NCI-H2107 treated with DMSO at 0.1 percent for 48 hours (cell line): ENCODE measurements around the gene ZNF358.
"Not testable (repeated sequence)": the region's sequence is repeated elsewhere in the genome, so short reads cannot be mapped to it uniquely, and the experiment has no call there.

Experiments
- DNase-seq: peaks from one replicate; lab custom pipeline; 2025; ENCODE audit not compliant: unreplicated experiment; lab: John Stamatoyannopoulos, UW

ZNF358 gene

GRCh38 chr19:7535047-7535997, 19.4 kb downstream of the ZNF358 start, which contains the start of gene PNPLA6:
Gene PNPLA6 (plus strand): TSS chr19:7535717. CDS start chr19:7535789, 72 bp downstream.
- peak; percentile 69 for DNase-seq

- DNase-seq, result no peak
Measured at GRCh38 chr19:7535998-7536695, 20.2 kb downstream of the ZNF358 start.

GRCh38 chr19:7538990-7539389, 23.1 kb downstream of the ZNF358 start:
- not testable (repeated sequence) for DNase-seq

- no peak for DNase-seq
Measured at GRCh38 chr19:7539827-7540425, 24.0 kb downstream of the ZNF358 start.

GRCh38 chr19:7540761-7541474, 25.0 kb downstream of the ZNF358 start:
- no peak for DNase-seq

DNA sequence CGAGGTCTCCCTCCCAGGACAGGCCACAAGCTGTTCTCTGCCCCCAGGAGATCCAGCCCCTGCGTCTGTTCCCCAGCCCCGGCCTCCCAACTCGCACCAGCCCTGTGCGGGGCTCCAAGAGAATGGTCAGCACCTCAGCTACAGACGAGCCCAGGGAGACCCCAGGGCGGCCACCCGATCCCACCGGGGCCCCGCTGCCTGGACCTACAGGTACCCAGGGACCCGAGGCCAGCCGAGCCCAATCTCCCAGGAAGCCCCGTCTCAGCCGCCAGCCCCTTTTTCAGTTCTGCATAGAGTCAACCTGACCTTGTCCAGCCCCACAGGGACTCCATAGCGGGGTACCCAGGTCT, 25.5 kb downstream of the ZNF358 start:
- no peak for DNase-seq

GRCh38 chr19:7541828-7542443, 26.0 kb downstream of the ZNF358 start:
- DNase-seq, result no peak

GRCh38 chr19:7542556-7543348, 26.8 kb downstream of the ZNF358 start:
- DNase-seq, result no peak

- DNase-seq, result no peak
Measured at GRCh38 chr19:7544626-7545025, 28.7 kb downstream of the ZNF358 start.

- no peak for DNase-seq
Measured at GRCh38 chr19:7545300-7545699, 29.4 kb downstream of the ZNF358 start.

DNA sequence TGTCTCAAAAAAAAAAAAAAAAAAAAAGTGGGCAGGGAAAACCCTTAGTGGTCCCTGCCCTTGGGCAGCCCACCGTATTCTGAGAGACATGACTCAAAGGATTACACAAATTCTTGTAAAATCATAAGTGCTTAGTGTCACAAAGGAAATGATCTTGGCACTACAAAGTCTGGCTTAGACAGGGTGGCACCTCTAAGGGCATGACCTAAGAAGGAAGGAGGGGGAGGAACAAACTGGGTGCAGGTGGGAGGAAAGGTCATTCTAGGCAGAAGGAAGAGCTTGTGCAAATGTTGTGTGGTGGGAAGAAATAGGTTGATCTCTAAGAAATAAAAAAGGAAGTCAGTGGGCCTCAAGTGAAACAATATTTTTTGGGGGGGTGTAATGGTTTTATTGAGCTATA, 30.0 kb downstream of the ZNF358 start:
- no peak for DNase-seq

GRCh38 chr19:7547159-7547558, 31.3 kb downstream of the ZNF358 start:
- DNase-seq, result peak; percentile 15

- no peak for DNase-seq
Measured at GRCh38 chr19:7549429-7550148, 33.7 kb downstream of the ZNF358 start.

DNA sequence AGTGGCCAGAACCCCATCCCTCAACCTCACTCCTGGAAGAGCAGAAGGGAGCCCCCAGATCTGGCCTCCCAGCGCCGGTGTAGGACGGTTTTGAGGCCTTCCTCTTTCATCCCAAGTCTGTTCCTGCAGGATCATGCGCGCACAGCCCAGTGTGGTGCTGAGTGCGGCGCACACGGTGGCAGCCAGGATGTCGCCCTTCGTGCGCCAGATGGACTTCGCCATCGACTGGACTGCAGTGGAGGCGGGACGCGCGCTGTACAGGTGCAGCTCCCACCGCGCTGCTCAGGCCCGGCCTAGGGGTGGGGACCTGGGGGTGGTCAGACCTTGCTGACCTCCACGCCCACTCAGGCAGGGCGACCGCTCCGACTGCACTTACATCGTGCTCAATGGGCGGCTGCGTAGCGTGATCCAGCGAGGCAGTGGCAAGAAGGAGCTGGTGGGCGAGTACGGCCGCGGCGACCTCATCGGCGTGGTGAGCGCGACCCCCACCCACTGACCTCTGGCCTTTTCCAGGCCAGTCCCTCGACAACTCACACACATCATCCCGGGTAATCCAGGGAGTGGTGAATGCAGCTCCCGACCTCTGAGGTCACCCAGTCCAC, 34.4 kb downstream of the ZNF358 start:
- no peak for DNase-seq

GRCh38 chr19:7550987-7551761, 35.3 kb downstream of the ZNF358 start:
- DNase-seq, result no peak

- DNase-seq, result no peak
Measured at GRCh38 chr19:7552781-7553180, 36.9 kb downstream of the ZNF358 start.

DNA sequence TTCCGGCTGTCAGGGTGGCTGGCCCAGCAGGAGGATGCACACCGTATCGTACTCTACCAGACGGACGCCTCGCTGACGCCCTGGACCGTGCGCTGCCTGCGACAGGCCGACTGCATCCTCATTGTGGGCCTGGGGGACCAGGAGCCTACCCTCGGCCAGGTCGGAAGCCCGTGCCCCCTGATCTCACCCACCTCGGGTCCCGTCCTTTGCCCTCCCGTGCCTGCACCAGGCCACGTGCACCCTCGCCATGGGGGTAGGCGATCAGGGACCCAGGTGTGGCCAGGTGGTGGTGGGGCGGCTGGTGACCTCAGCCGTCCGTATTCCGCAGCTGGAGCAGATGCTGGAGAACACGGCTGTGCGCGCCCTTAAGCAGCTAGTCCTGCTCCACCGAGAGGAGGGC, 38.7 kb downstream of the ZNF358 start:
- DNase-seq, result no peak
